ENCODE measurements around the gene TMEM100. TPM values are rescaled to one million over a fixed set of nuclear protein-coding genes. Genes with fewer than 3 reads are reported as not detected.
"Not testable (repeated sequence)": the region's sequence is repeated elsewhere in the genome, so short reads cannot be mapped to it uniquely, and the experiment has no call there.

The TMEM100 gene
- total and polyA plus RNA-seq, 2 donors (not counting 1 experiment from before 2014, with no cell fraction given): not detected

DNA sequence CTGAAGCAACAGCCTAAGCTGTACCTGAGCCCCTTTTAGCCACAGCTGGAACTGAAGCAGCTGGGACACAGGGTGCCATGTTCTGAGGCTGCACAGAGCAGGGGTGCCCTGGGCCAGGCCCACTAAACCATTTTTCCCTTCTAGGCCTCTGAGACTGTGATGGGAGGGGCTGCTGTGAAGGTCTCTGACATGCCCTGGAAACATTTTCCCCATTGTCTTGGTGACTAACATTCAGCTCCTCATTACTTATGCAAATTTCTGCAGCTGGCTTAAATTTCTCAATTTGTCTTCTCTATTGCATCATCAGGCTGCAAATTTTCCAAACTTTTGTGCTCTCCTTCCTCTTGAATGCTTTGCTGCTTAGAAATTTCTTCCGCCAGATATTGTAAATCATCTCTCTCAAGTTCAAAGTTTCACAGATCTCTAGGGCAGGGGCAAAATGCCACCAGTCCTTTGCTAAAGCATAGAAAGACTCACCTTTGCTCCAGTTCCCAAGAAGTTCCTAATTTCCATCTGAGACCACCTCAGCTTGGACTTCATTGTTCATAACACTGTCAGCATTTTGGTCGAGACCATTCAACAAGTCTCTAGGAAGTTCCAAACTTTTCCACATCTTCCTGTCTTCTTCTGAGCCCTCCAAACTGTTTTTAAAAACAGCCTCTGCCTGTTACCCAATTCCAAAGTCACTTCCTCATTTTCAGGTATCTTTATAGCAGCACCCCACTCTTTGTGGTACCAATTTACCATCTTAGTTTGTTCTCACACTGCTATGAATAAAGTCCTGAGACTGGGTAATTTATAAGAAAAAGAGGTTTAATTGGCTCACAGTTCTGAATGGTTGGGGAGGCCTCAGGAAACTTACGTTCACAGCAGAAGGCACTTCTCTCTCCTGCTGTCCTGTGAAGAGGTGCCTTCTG, 49.8 kb downstream of the TMEM100 start:
- H2AFZ ChIP-seq (ENCODE audit: insufficient read depth, low read depth, low read length, poor library complexity, severe bottlenecking): no peak overlapping the region
- DNase-seq (no peak), ATAC-seq (ENCODE audit: low read depth) (no peak)
- CTCF ChIA-PET: no interaction called here
- peaks cover 0 to 4% (median 0%) of the 10 kb centered on the region in 3 donors for H3K9me3 ChIP-seq (ENCODE audit: control extremely low read depth in 1 of 3, control insufficient read depth in 2 of 3, insufficient read depth in 1 of 3, low read length in 2 of 3)
- H3K27me3 ChIP-seq (replicated peaks in 1 of 4; ENCODE audit: control extremely low read depth in 1 of 4, control insufficient read depth in 3 of 4, insufficient read depth in 4 of 4, low read length in 3 of 4): peaks cover 0 to 6% (median 2%) of the 10 kb centered on the region in 4 experiments
- H3K4me1 ChIP-seq (ENCODE audit: control insufficient read depth in 2 of 2, insufficient read depth in 2 of 2, low read length in 2 of 2): no peaks in the 10 kb centered on the region
- H3K27ac ChIP-seq (ENCODE audit: low read length in 2 of 2): no peak overlapping the region
- H3K79me2 ChIP-seq (ENCODE audit: control insufficient read depth, insufficient read depth, low read length): no peaks in the 10 kb centered on the region
- no peak overlapping the region for H3K9ac ChIP-seq (ENCODE audit: low read length)
- no peak overlapping the region for H3K27ac Mint-ChIP-seq
- H3K4me3 Mint-ChIP-seq: no peak overlapping the region
- no peak overlapping the region for H3K4me2 ChIP-seq (replicated peaks; ENCODE audit: low read depth, low read length, poor library complexity, severe bottlenecking)
- 95% methylated on average over 2 of the region's 3 CpGs for WGBS (ENCODE audit: insufficient coverage)
- no peaks in the 10 kb centered on the region for H4K20me1 ChIP-seq (ENCODE audit: control insufficient read depth, insufficient read depth, low read length, poor library complexity, severe bottlenecking)
- POLR2A ChIA-PET: no interaction called here
- H3K9me3 Mint-ChIP-seq (ENCODE audit: insufficient read depth): peaks cover 2% of the 10 kb centered on the region
- H3K27me3 Mint-ChIP-seq: peaks cover 20% of the 10 kb centered on the region
- no peaks in the 10 kb centered on the region for H3K4me1 Mint-ChIP-seq
- TF ChIP-seq, protein P1, sequence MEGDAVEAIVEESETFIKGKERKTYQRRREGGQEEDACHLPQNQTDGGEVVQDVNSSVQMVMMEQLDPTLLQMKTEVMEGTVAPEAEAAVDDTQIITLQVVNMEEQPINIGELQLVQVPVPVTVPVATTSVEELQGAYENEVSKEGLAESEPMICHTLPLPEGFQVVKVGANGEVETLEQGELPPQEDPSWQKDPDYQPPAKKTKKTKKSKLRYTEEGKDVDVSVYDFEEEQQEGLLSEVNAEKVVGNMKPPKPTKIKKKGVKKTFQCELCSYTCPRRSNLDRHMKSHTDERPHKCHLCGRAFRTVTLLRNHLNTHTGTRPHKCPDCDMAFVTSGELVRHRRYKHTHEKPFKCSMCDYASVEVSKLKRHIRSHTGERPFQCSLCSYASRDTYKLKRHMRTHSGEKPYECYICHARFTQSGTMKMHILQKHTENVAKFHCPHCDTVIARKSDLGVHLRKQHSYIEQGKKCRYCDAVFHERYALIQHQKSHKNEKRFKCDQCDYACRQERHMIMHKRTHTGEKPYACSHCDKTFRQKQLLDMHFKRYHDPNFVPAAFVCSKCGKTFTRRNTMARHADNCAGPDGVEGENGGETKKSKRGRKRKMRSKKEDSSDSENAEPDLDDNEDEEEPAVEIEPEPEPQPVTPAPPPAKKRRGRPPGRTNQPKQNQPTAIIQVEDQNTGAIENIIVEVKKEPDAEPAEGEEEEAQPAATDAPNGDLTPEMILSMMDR (IDR thresholded peaks at IDR 0.05): no peak
- TF ChIP-seq EZH2 (IDR thresholded peaks at IDR 0.05; ENCODE audit: borderline replicate concordance, insufficient read depth, low read depth, low read length, poor library complexity, severe bottlenecking): no peak
- H3K36me3 ChIP-seq (replicated peaks in 1 of 2; ENCODE audit: control extremely low read depth in 1 of 2, control insufficient read depth in 1 of 2, extremely low read depth in 1 of 2, insufficient read depth in 2 of 2, low read length in 1 of 2): no peaks in the 10 kb centered on the region
- intact Hi-C loops (cut with micrococcal nuclease): no loop called here
- no peak overlapping the region for H3K4me3 ChIP-seq (ENCODE audit: control extremely low read depth in 1 of 5, extremely low read depth in 1 of 5, insufficient read depth in 1 of 5, low read depth in 2 of 5, low read length in 4 of 5)

DNA sequence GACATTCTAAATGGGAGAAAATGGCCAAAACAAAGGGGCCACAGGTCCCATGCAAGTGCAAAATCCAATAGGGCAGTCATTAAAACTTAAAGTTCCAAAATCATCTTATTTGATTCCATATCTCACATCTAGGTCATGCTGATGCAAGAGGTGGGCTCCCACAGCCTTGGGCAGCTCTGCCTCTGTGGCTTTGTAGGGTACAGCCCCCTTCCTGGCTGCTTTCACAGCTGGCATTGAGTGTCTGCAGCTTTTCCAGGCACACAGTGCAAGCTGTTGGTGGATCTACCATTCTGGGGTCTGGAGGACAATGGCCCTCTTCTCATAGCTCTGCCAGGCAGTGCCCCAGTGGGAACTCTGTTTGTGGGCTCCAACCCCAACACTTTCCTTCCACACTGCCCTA, 50.7 kb downstream of the TMEM100 start:
- H4K20me1 ChIP-seq (ENCODE audit: control insufficient read depth, insufficient read depth, low read length, poor library complexity, severe bottlenecking); intact Hi-C loops (cut with micrococcal nuclease); DNase-seq; ATAC-seq (ENCODE audit: low read depth); H3K27ac ChIP-seq (ENCODE audit: low read length in 2 of 2); H3K4me3 Mint-ChIP-seq; H2AFZ ChIP-seq (ENCODE audit: insufficient read depth, low read depth, low read length, poor library complexity, severe bottlenecking); H3K4me1 ChIP-seq (ENCODE audit: control insufficient read depth in 2 of 2, insufficient read depth in 2 of 2, low read length in 2 of 2); H3K9me3 Mint-ChIP-seq (ENCODE audit: insufficient read depth); H3K79me2 ChIP-seq (ENCODE audit: control insufficient read depth, insufficient read depth, low read length); H3K4me2 ChIP-seq (replicated peaks; ENCODE audit: low read depth, low read length, poor library complexity, severe bottlenecking); POLR2A ChIA-PET; H3K27ac Mint-ChIP-seq; H3K36me3 ChIP-seq (replicated peaks in 1 of 2; ENCODE audit: control extremely low read depth in 1 of 2, control insufficient read depth in 1 of 2, extremely low read depth in 1 of 2, insufficient read depth in 2 of 2, low read length in 1 of 2); H3K4me1 Mint-ChIP-seq; H3K9me3 ChIP-seq (ENCODE audit: control extremely low read depth in 1 of 3, control insufficient read depth in 2 of 3, insufficient read depth in 1 of 3, low read length in 2 of 3); H3K4me3 ChIP-seq (ENCODE audit: control extremely low read depth in 1 of 5, extremely low read depth in 1 of 5, insufficient read depth in 1 of 5, low read depth in 2 of 5, low read length in 4 of 5); H3K27me3 ChIP-seq (replicated peaks in 1 of 4; ENCODE audit: control extremely low read depth in 1 of 4, control insufficient read depth in 3 of 4, insufficient read depth in 4 of 4, low read length in 3 of 4); H3K9ac ChIP-seq (ENCODE audit: low read length): not testable (repeated sequence)
- peaks cover 17% of the 10 kb centered on the region for H3K27me3 Mint-ChIP-seq
- CTCF ChIA-PET: interaction anchor here (0.6 kb wide), 1 partner anchor 53 kb away, joined by 3 read pairs; no protein-coding TSS in a partner anchor

Other genes with a start within 250 kb of the TMEM100 start
- gene SMIM36, start 211.4 kb downstream of the TMEM100 start, total RNA-seq: not detected in 2 replicates
- gene SMIM36, start 211.4 kb downstream of the TMEM100 start, polyA plus RNA-seq: not detected in 2 replicates
- gene PCTP, start 28.2 kb upstream of the TMEM100 start, total RNA-seq: 6.4 and 9.0 TPM in 2 replicates
- gene PCTP, start 28.2 kb upstream of the TMEM100 start, polyA plus RNA-seq: 3.2 and 3.3 TPM in 2 replicates

Measured in B cell (primary cell).